Endodermal cell (in vitro differentiated cells): ENCODE data around the gene TTC7B. TPM values are rescaled to one million over a fixed set of nuclear protein-coding genes. Genes with fewer than 3 reads are reported as not detected.

Experiments used
- DNase-seq: peaks from one replicate; pipeline ENCODE4 v3.0.0-alpha.2; 2017
- H3K27ac ChIP-seq: 2 replicates; pipeline ENCODE4 v1.5.1; 2013; ENCODE audit warnings: mild to moderate bottlenecking, low read depth, low read length, moderate library complexity
- H3K27me3 ChIP-seq: 2 replicates; pipeline ENCODE4 v1.6.1; 2013; ENCODE audit warnings: mild to moderate bottlenecking, low read length, moderate library complexity; ENCODE audit not compliant: insufficient read depth, control insufficient read depth, poor library complexity, severe bottlenecking
- H3K36me3 ChIP-seq: 2 replicates; pipeline ENCODE4 v1.7.0; 2013; ENCODE audit warnings: mild to moderate bottlenecking, low read length, moderate library complexity; ENCODE audit not compliant: control insufficient read depth, insufficient read depth
- H3K4me1 ChIP-seq: one replicate; pipeline ENCODE4 v1.7.0; 2013; ENCODE audit warnings: low read length; ENCODE audit not compliant: control insufficient read depth, insufficient read depth
- H3K4me3 ChIP-seq: 2 replicates; pipeline ENCODE4 v1.5.1; 2013; ENCODE audit warnings: mild to moderate bottlenecking, low read length, moderate library complexity
- H3K9ac ChIP-seq: 2 replicates; pipeline ENCODE4 v1.6.1; 2013; ENCODE audit warnings: mild to moderate bottlenecking, low read length, moderate library complexity; ENCODE audit not compliant: poor library complexity, severe bottlenecking; ENCODE audit errors: extremely low read depth
- H3K9me3 ChIP-seq: 2 replicates; pipeline ENCODE4 v1.6.1; 2013; ENCODE audit warnings: mild to moderate bottlenecking, low read length, moderate library complexity; ENCODE audit not compliant: control insufficient read depth
- H3K27ac Mint-ChIP-seq: 2 replicates; pipeline ENCODE4 v1.8.0; 2020; ENCODE audit warnings: mixed read lengths
- H3K27me3 Mint-ChIP-seq: 2 replicates; pipeline ENCODE4 v1.8.0; 2021; ENCODE audit warnings: mild to moderate bottlenecking, mixed read lengths; ENCODE audit not compliant: insufficient read depth
- H3K36me3 Mint-ChIP-seq: 2 replicates; pipeline ENCODE4 v1.8.0; 2020; ENCODE audit warnings: low read depth, mixed read lengths
- H3K4me1 Mint-ChIP-seq: 2 replicates; pipeline ENCODE4 v1.8.0; 2020; ENCODE audit warnings: mixed read lengths
- H3K4me3 Mint-ChIP-seq: 2 replicates; pipeline ENCODE4 v1.8.0; 2020; ENCODE audit warnings: mild to moderate bottlenecking, moderate library complexity, mixed read lengths
- H3K9me3 Mint-ChIP-seq: 2 replicates; pipeline ENCODE4 v1.8.0; 2020; ENCODE audit warnings: mild to moderate bottlenecking, mixed read lengths
- WGBS, 2 experiments: methylation state at CpG; one replicate each; pipeline versions ENCODE4 v1.1.5 to v1.1.7; 2013; ENCODE audit warnings: missing lambda C conversion rate in 2 of 2, mixed read lengths in 1 of 2; ENCODE audit not compliant: insufficient coverage in 1 of 2, insufficient read length in 1 of 2; 5-methylcytosine and 5-hydroxymethylcytosine counted together
- total RNA-seq, 2 donors: library from RNA; stranded (reverse); fragmentation: NEBNext Ultra II Directional in 1 of 2; extraction: Animal tissue kit (Norgen Biotek cat#: 25700) in 1 of 2; gene quantifications; 2 replicates in 1 of 2; 3 replicates in 1 of 2; pipeline ENCODE4 v1.2.1, GENCODE V29; 2021
- TF ChIP-seq, protein P1 (sequence below): fragments of 200-600 bp; sonication (generic); conservative IDR thresholded peaks from 2 replicates; pipeline ENCODE4 v1.5.0; 2021; ENCODE audit warnings: antibody characterized with exemption, mild to moderate bottlenecking

The TTC7B gene
- total RNA-seq, 2 donors from 2014 or later: 51.3 to 62.6 TPM

DNA sequence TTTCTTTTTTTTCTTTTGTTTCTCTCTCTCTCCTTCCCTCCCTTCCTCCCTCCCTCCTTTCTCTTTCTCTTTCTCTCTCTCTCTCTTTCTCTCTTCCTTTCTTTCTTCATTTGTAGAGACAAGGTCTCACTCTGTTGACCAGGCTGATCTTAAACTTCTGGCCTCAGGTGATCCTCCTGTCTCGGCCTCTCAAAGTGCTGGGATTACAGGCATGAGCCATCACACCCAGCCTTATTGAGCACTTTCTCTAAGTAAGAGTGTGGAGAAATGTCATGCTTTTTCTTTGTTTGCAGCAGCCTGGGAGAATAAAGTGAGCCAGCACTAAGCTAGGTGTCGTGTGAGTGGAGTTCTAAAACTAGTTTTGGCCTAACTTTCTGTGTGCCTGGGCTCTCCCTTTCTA, 74.0 kb downstream of the TTC7B start:
- no peaks in the 10 kb centered on the region for H3K27me3 ChIP-seq
- no peaks in the 10 kb centered on the region for H3K9me3 ChIP-seq
- H3K9ac ChIP-seq: no peak overlapping the region
- H3K4me1 ChIP-seq: peaks cover 5% of the 10 kb centered on the region
- 84 to 96% methylated on average over 2 of the region's 2 CpGs for WGBS, 2 experiments
- TF ChIP-seq, protein P1, sequence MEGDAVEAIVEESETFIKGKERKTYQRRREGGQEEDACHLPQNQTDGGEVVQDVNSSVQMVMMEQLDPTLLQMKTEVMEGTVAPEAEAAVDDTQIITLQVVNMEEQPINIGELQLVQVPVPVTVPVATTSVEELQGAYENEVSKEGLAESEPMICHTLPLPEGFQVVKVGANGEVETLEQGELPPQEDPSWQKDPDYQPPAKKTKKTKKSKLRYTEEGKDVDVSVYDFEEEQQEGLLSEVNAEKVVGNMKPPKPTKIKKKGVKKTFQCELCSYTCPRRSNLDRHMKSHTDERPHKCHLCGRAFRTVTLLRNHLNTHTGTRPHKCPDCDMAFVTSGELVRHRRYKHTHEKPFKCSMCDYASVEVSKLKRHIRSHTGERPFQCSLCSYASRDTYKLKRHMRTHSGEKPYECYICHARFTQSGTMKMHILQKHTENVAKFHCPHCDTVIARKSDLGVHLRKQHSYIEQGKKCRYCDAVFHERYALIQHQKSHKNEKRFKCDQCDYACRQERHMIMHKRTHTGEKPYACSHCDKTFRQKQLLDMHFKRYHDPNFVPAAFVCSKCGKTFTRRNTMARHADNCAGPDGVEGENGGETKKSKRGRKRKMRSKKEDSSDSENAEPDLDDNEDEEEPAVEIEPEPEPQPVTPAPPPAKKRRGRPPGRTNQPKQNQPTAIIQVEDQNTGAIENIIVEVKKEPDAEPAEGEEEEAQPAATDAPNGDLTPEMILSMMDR: no peak
- no peaks in the 10 kb centered on the region for H3K27me3 Mint-ChIP-seq
- H3K36me3 ChIP-seq: no peaks in the 10 kb centered on the region
- H3K27ac Mint-ChIP-seq: no peak overlapping the region
- peaks cover 8% of the 10 kb centered on the region for H3K4me1 Mint-ChIP-seq
- H3K36me3 Mint-ChIP-seq: peaks cover 6% of the 10 kb centered on the region
- H3K4me3 Mint-ChIP-seq: no peak overlapping the region
- DNase-seq: no peak
- H3K4me3 ChIP-seq: no peak overlapping the region
- no peaks in the 10 kb centered on the region for H3K9me3 Mint-ChIP-seq
- H3K27ac ChIP-seq: no peak overlapping the region

DNA sequence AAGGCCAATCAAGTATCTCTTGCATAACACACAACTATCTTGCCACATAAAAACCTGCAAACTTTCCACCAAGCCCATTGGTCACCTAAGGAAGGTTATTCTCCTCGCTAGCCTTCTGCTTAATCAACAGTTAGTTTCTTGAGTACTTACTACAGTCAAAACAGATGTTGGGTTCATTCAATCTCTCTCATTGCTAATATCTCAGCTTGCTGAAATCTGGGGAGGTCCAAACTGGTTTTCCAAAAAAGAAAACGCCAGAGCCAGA, 74.6 kb downstream of the TTC7B start:
- no peaks in the 10 kb centered on the region for H3K36me3 ChIP-seq

DNA sequence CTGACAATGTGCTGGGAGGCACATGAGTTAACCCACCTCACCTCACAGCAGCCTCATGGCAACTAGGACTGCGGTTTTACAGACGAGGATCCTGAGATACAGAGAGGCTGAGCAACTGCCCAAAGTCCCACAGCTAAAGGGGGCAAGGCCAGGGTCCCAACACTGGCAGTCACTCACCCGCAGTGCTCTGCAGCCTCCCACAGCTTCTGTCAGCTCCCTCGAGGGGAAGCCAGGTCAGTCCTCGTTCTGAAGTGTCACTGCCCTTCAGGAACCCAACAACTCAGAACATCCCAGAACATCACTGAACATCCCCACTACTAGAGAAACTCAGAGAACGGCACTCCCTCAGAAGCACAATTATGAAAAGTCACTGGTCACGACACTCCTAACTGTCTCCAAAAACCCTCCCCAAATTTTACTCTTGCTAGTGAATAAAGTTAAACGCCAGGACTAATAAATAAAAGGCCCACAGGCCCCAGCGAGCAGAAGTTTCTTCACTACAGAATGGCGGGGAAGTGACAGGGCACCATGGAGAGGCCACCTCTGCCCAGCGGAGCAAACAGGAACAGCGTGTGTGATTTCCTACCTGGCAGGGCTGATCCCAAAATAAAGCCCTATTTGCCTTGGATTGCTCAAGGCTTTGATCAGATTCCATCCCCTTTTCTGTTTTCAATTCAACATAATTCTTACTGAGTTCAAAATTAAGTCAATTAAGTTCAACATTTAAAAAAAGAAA, 75.1 kb downstream of the TTC7B start:
- Mint-ChIP-seq H3K4me1 (peaks cover 8% of the 10 kb centered on the region), H3K4me3 (no peak overlapping the region), H3K36me3 (peaks cover 6% of the 10 kb centered on the region), H3K27ac (no peak overlapping the region), H3K9me3 (no peaks in the 10 kb centered on the region), H3K27me3 (no peaks in the 10 kb centered on the region)
- Histone ChIP-seq H3K4me3 (no peak overlapping the region), H3K9ac (no peak overlapping the region), H3K27me3 (no peaks in the 10 kb centered on the region), H3K36me3 (no peaks in the 10 kb centered on the region), H3K9me3 (no peaks in the 10 kb centered on the region), H3K4me1 (peaks cover 5% of the 10 kb centered on the region), H3K27ac (no peak overlapping the region)
- WGBS, 2 experiments: 90 to 93% methylated on average over 10 to 12 of the region's 12 CpGs
- TF ChIP-seq, protein P1: no peak
- DNase-seq: no peak

More for the DNA sequence above, 74.6 kb downstream of the TTC7B start:
- Mint-ChIP-seq H3K36me3 (peaks cover 6% of the 10 kb centered on the region), H3K4me3 (no peak overlapping the region), H3K27ac (no peak overlapping the region), H3K4me1 (peaks cover 8% of the 10 kb centered on the region), H3K27me3 (no peaks in the 10 kb centered on the region), H3K9me3 (no peaks in the 10 kb centered on the region)
- TF ChIP-seq, protein P1: no peak
- Histone ChIP-seq H3K4me1 (peaks cover 5% of the 10 kb centered on the region), H3K9ac (no peak overlapping the region), H3K9me3 (no peaks in the 10 kb centered on the region), H3K27me3 (no peaks in the 10 kb centered on the region), H3K4me3 (no peak overlapping the region), H3K27ac (no peak overlapping the region)
- no peak for DNase-seq
- WGBS, 2 experiments: 88 to 100% methylated on average over 1 to 2 of the region's 2 CpGs
